ENCODE measurements around the gene MAN1B1.

Gene MAN1B1

DNA sequence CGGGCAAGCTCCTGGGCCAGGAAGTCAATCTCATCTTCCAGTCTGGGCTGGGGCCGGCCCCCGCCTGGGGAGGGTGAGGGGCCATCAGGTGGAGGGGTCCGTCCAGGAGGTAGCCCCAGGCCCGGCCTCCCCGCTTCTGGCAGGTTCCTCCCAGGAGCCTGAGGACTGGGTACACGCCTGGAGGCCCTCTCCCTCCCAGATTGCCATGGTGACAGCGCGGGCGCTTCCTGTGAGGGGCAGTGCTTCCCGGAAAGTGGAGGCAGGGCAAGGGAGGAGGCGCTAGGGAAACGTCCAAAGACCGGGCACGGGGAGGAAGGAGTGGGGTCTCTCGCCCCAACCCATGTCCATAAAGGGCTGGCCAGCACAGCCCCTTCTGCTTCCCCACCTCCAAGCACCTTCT, 45.7 kb upstream of the MAN1B1 start:
- Histone ChIP-seq H3K27me3 (replicated peaks in 2 of 5; ENCODE audit: control insufficient read depth in 4 of 5, insufficient read depth in 5 of 5, low read length in 4 of 5) (no peaks in the 10 kb centered on the region), H3K27ac (ENCODE audit: insufficient read depth in 1 of 2, low read depth in 1 of 2, low read length in 2 of 2, poor library complexity in 1 of 2, severe bottlenecking in 2 of 2) (no peak overlapping the region), H3K4me1 (ENCODE audit: control extremely low read depth in 1 of 4, control insufficient read depth in 4 of 4, insufficient read depth in 4 of 4, low read length in 3 of 4) (peaks cover 0 to 44% (median 40%) of the 10 kb centered on the region in 4 experiments), H3K9me3 (ENCODE audit: control extremely low read depth in 1 of 5, control insufficient read depth in 4 of 5, insufficient read depth in 2 of 5, low read depth in 1 of 5, low read length in 4 of 5) (no peaks in the 10 kb centered on the region), H3K4me3 (ENCODE audit: control insufficient read depth in 1 of 7, extremely low read depth in 1 of 7, insufficient read depth in 4 of 7, low read depth in 2 of 7, low read length in 6 of 7) (no peak overlapping the region), H3K36me3 (ENCODE audit: control insufficient read depth in 4 of 4, insufficient read depth in 4 of 4, low read length in 3 of 4) (peaks cover 0 to 45% (median 28%) of the 10 kb centered on the region in 4 experiments)
- 76% methylated on average over 5 of the region's 16 CpGs for WGBS (ENCODE audit: insufficient coverage)
- POLR2A ChIA-PET = no interaction called here
- CTCF ChIA-PET = interaction anchor here (1.1 to 8.5 kb wide), 3 partner anchors 17 to 27 kb away, joined by 3 to 109 read pairs (median 4); partner anchors contain the start of gene ABCA2
- DNase-seq = no peak

- no peaks in the 10 kb centered on the region for H3K9me3 ChIP-seq (ENCODE audit: control extremely low read depth in 1 of 5, control insufficient read depth in 4 of 5, insufficient read depth in 2 of 5, low read depth in 1 of 5, low read length in 4 of 5)
- H3K27me3 ChIP-seq (replicated peaks in 2 of 5; ENCODE audit: control insufficient read depth in 4 of 5, insufficient read depth in 5 of 5, low read length in 4 of 5) = peaks cover 0 to 9% (median 3%) of the 10 kb centered on the region in 5 experiments
- WGBS (ENCODE audit: insufficient coverage) = 93% methylated on average over 24 of the region's 36 CpGs
- ChIA-PET POLR2A (no interaction called here), CTCF (interaction anchor here (1.2 to 2.6 kb wide), 3 partner anchors 8 to 15 kb away, joined by 3 to 25 read pairs (median 12); partner anchors contain the start of gene ABCA2)
- H3K4me1 ChIP-seq (ENCODE audit: control extremely low read depth in 1 of 4, control insufficient read depth in 4 of 4, insufficient read depth in 4 of 4, low read length in 3 of 4) = peaks cover 0 to 53% (median 47%) of the 10 kb centered on the region in 4 experiments
- peaks cover 0 to 37% (median 23%) of the 10 kb centered on the region in 4 experiments for H3K36me3 ChIP-seq (ENCODE audit: control insufficient read depth in 4 of 4, insufficient read depth in 4 of 4, low read length in 3 of 4)
- H3K4me3 ChIP-seq (ENCODE audit: control insufficient read depth in 1 of 7, extremely low read depth in 1 of 7, insufficient read depth in 4 of 7, low read depth in 2 of 7, low read length in 6 of 7) = peak overlapping the region in 2 of 7 experiments; percentile 43 to 85
- DNase-seq = no peak
- no peak overlapping the region for H3K27ac ChIP-seq (ENCODE audit: insufficient read depth in 1 of 2, low read depth in 1 of 2, low read length in 2 of 2, poor library complexity in 1 of 2, severe bottlenecking in 2 of 2)
Observed at GRCh38 chr9:137042751-137043727, 43.7 kb upstream of the MAN1B1 start.

DNA sequence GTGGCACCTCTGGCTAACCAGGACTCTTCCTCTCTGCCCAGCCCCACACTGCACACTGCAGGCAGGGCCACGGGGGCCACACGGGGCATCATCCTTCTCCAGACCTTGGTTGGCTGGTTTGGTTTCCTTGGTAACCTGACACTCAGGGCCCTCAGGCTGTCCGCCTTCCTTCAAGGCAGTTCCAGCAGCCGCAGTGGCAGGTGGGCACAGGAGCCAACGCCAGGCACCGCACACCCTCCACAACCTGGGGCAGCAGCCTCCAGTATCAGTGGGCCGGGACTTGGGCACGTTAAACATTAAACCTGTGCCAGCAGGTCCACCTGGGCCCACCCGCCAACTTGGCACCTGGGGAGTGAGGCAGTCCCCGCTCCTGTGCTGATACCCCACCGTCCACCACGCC, 42.7 kb upstream of the MAN1B1 start:
- Histone ChIP-seq H3K27me3 (replicated peaks in 2 of 5; ENCODE audit: control insufficient read depth in 4 of 5, insufficient read depth in 5 of 5, low read length in 4 of 5) (peaks cover 0 to 17% (median 5%) of the 10 kb centered on the region in 5 experiments), H3K9me3 (ENCODE audit: control extremely low read depth in 1 of 5, control insufficient read depth in 4 of 5, insufficient read depth in 2 of 5, low read depth in 1 of 5, low read length in 4 of 5) (no peaks in the 10 kb centered on the region), H3K4me3 (ENCODE audit: control insufficient read depth in 1 of 7, extremely low read depth in 1 of 7, insufficient read depth in 4 of 7, low read depth in 2 of 7, low read length in 6 of 7) (peak overlapping the region in 4 of 7 experiments; percentile 67 to 85 (median 74)), H3K27ac (ENCODE audit: insufficient read depth in 1 of 2, low read depth in 1 of 2, low read length in 2 of 2, poor library complexity in 1 of 2, severe bottlenecking in 2 of 2) (peak overlapping the region in 1 of 2 experiments; percentile 43), H3K4me1 (ENCODE audit: control extremely low read depth in 1 of 4, control insufficient read depth in 4 of 4, insufficient read depth in 4 of 4, low read length in 3 of 4) (peaks cover 0 to 53% (median 47%) of the 10 kb centered on the region in 4 experiments), H3K36me3 (ENCODE audit: control insufficient read depth in 4 of 4, insufficient read depth in 4 of 4, low read length in 3 of 4) (peaks cover 0 to 31% (median 17%) of the 10 kb centered on the region in 4 experiments)
- ChIA-PET CTCF (interaction anchor here (1.3 to 2.6 kb wide), 4 partner anchors 9 to 46 kb away, joined by 3 to 25 read pairs (median 8); no protein-coding TSS in a partner anchor), POLR2A (interaction anchor here (1.3 kb wide), 1 partner anchor 15 kb away, joined by 3 read pairs; no protein-coding TSS in a partner anchor)
- WGBS (ENCODE audit: insufficient coverage) = 74% methylated on average over 12 of the region's 12 CpGs
- no peak for DNase-seq

DNA sequence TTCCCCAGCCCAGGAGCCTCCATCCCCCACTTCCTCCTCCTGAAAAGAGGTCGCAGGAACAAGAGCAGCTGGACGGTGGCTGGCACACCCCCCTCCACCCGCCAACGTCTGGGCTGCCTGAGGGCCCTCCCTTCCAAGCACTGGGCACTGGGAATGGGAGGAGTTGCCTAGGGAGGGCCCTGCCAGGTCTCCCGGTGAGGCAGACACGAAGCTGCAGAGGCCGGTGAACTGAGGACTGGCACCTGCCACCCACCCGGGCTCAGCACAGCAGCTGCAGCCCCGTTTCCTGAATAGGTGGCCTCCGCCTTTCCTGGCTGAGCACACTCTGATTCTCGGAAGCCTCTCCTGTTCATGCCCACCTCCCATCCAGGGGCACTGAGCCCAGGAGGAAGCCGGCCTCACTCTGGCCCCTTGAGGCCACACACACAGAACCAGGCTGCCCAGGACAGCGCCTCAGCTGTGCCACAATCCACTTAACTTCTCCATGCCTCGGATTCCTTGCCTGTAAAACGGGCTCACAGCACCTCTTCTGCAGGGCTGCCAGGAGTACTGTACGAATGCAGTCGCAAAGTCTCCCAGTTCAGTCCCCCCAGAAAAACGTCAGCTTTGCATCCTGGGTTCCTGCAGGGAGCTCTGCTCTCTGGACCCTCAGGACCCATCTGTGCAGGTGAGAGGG, 42.1 kb upstream of the MAN1B1 start:
- no peak for DNase-seq
- Histone ChIP-seq H3K27ac (ENCODE audit: insufficient read depth in 1 of 2, low read depth in 1 of 2, low read length in 2 of 2, poor library complexity in 1 of 2, severe bottlenecking in 2 of 2) (peak overlapping the region in 1 of 2 experiments; percentile 43), H3K9me3 (ENCODE audit: control extremely low read depth in 1 of 5, control insufficient read depth in 4 of 5, insufficient read depth in 2 of 5, low read depth in 1 of 5, low read length in 4 of 5) (no peaks in the 10 kb centered on the region), H3K4me3 (ENCODE audit: control insufficient read depth in 1 of 7, extremely low read depth in 1 of 7, insufficient read depth in 4 of 7, low read depth in 2 of 7, low read length in 6 of 7) (peak overlapping the region; percentile 15 to 85 (median 67)), H3K27me3 (replicated peaks in 2 of 5; ENCODE audit: control insufficient read depth in 4 of 5, insufficient read depth in 5 of 5, low read length in 4 of 5) (peaks cover 0 to 23% (median 6%) of the 10 kb centered on the region in 5 experiments), H3K36me3 (ENCODE audit: control insufficient read depth in 4 of 4, insufficient read depth in 4 of 4, low read length in 3 of 4) (peaks cover 0 to 25% (median 12%) of the 10 kb centered on the region in 4 experiments), H3K4me1 (ENCODE audit: control extremely low read depth in 1 of 4, control insufficient read depth in 4 of 4, insufficient read depth in 4 of 4, low read length in 3 of 4) (peaks cover 0 to 53% (median 48%) of the 10 kb centered on the region in 4 experiments)
- ChIA-PET POLR2A (interaction anchor here (0.7 to 1.3 kb wide), 2 partner anchors 15 to 26 kb away, joined by 3 to 4 read pairs; partner anchors contain the start of gene SAPCD2), CTCF (interaction anchor here (1.3 to 2.6 kb wide), 4 partner anchors 10 to 47 kb away, joined by 3 to 25 read pairs (median 8); no protein-coding TSS in a partner anchor)
- 13% methylated on average over 17 of the region's 18 CpGs for WGBS (ENCODE audit: insufficient coverage)

DNA sequence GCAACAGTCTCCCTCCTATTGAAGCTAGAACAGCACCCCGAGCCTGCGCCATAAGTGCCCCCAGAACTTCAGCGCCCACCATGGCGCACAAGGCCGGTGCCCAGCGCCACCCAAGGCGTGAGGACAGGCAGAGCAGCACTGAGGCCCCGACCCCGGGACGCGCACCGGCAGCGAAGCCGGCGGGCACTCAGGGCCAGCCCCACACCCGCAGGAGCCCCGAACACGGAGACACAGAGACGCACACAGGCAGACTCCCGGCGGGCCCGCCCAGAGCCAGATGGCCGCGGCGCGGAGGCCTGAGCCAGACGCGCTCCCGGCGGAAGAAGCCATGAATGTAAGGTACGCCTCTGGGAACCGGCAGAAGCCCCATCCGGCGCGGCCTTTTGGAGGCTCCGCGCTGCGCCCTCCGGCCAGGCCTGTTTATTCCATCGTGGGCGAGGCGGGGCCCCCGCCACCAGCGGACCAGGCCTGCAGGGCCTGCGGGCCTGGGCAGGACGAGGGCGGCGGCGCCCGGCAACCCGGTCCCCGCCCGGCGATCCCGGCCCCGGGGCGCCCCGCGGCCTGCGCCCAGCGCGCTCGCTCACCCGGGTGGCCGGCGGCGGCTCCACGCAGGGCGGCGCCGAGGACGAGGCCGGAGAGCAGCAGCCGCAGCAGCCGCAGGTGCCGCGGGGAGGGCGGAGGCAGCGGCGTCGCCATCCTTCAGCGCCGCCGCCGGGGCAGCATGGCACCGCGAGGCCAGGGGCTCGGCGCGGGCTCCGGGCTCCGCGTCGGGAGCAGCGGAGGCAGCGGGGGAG, 41.3 kb upstream of the MAN1B1 start:
- Histone ChIP-seq H3K36me3 (ENCODE audit: control insufficient read depth in 4 of 4, insufficient read depth in 4 of 4, low read length in 3 of 4) (peaks cover 0 to 18% (median 8%) of the 10 kb centered on the region in 4 experiments), H3K9me3 (ENCODE audit: control extremely low read depth in 1 of 5, control insufficient read depth in 4 of 5, insufficient read depth in 2 of 5, low read depth in 1 of 5, low read length in 4 of 5) (no peaks in the 10 kb centered on the region), H3K27ac (ENCODE audit: insufficient read depth in 1 of 2, low read depth in 1 of 2, low read length in 2 of 2, poor library complexity in 1 of 2, severe bottlenecking in 2 of 2) (no peak overlapping the region), H3K4me1 (ENCODE audit: control extremely low read depth in 1 of 4, control insufficient read depth in 4 of 4, insufficient read depth in 4 of 4, low read length in 3 of 4) (peaks cover 0 to 53% (median 48%) of the 10 kb centered on the region in 4 experiments), H3K4me3 (ENCODE audit: control insufficient read depth in 1 of 7, extremely low read depth in 1 of 7, insufficient read depth in 4 of 7, low read depth in 2 of 7, low read length in 6 of 7) (peak overlapping the region; percentile 51 to 85 (median 73)), H3K27me3 (replicated peaks in 2 of 5; ENCODE audit: control insufficient read depth in 4 of 5, insufficient read depth in 5 of 5, low read length in 4 of 5) (peaks cover 0 to 32% (median 9%) of the 10 kb centered on the region in 5 experiments)
- DNase-seq = peak in 1 of 3 donors; percentile 44
- ChIA-PET CTCF (interaction anchor here (0.7 to 2.6 kb wide), 7 partner anchors 8 to 70 kb away, joined by 3 to 48 read pairs (median 12); partner anchors contain the start of gene SAPCD2), POLR2A (interaction anchor here (1.3 to 1.6 kb wide), 2 partner anchors 11 to 16 kb away, joined by 3 to 4 read pairs; no protein-coding TSS in a partner anchor)
- 1% methylated on average over 81 of the region's 96 CpGs for WGBS (ENCODE audit: insufficient coverage)
